Thoracic aorta (tissue), 2 donors: Measurements from ENCODE around the gene DCTPP1. TPM values are rescaled to one million over a fixed set of nuclear protein-coding genes. Genes with fewer than 3 reads are reported as not detected.

Source experiments
- ATAC-seq: fragments of 150-250 bp; one replicate; pipeline ENCODE4 v1.8.0; 2017; ENCODE audit warnings: low read depth; ENCODE audit not compliant: insufficient number of reproducible peaks, low FRiP score
- DNase-seq: peaks from one replicate; pipeline ENCODE4 v3.0.0-alpha.2; 2020; ENCODE audit warnings: low spot score
- H3K27ac ChIP-seq, 2 donors: fragments of 200-600 bp; sonication (generic); 1 replicate in 1 of 2; 2 replicates in 1 of 2; pipeline ENCODE4 v1.5.1; 2016; ENCODE audit warnings: mild to moderate bottlenecking in 2 of 2, moderate library complexity in 2 of 2
- H3K27me3 ChIP-seq: fragments of 200-600 bp; sonication (generic); replicated peaks from 2 replicates; pipeline ENCODE4 v1.6.0; 2016; ENCODE audit warnings: mild to moderate bottlenecking; ENCODE audit not compliant: insufficient read depth
- H3K36me3 ChIP-seq: fragments of 200-600 bp; sonication (generic); one replicate; pipeline ENCODE4 v1.5.1; 2016
- H3K4me1 ChIP-seq, 2 donors: fragments of 200-600 bp; sonication (generic); 1 replicate in 1 of 2; 2 replicates in 1 of 2; pipeline versions ENCODE4 v1.5.1 to v1.6.0; 2016; ENCODE audit warnings: low read depth in 2 of 2, mild to moderate bottlenecking in 1 of 2; ENCODE audit not compliant: control insufficient read depth in 1 of 2
- H3K4me3 ChIP-seq: fragments of 200-600 bp; sonication (generic); 2 replicates; pipeline ENCODE4 v1.5.1; 2016; ENCODE audit warnings: mild to moderate bottlenecking
- H3K9me3 ChIP-seq: fragments of 200-600 bp; sonication (generic); 2 replicates; pipeline ENCODE4 v1.5.1; 2016
- total RNA-seq, 2 donors: library from RNA; depleted of rRNA; stranded (reverse); fragments of >200 nt; gene quantifications; one replicate each; pipeline versions ENCODE4 v1.1.0 to v1.2.3, GENCODE V29; 2016
- TF ChIP-seq, protein P1 (sequence below): fragments of 200-600 bp; sonication (generic); IDR thresholded peaks from one replicate; pipeline ENCODE4 v1.5.1; 2019; ENCODE audit warnings: antibody characterized with exemption

DCTPP1 gene
- total RNA-seq, 2 donors from 2014 or later: 16.7 to 24.0 TPM

DNA sequence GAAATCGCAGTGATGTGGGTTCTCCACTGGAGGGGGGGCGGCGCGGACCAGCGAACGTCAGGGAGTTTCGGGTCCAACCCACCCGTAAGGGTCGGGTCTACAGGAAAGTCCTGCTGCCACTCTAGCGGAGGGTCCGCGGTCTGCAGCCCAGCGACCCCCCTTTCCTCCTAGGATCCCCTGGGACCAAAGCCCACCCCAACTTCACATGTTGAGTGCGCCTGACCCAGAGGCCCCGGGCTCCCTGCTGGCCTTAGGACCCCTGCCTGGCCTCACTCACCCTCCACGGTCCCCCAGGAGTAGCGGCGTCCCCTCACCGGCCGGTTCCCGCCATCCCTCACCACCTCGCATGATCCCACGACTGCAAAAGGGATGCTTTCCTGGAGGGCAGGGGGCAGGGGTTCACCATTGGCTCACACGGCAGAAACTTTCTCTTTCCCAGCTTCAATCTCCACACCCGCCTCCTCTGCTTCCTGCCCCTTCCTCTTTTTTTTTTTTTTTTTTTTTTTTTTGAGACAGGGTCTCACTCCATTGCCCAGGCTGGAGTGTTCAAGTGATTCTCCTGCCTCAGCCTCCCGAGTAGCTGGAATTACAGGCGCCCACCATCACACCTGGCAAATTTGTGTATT, 50.6 kb downstream of the DCTPP1 start:
- Histone ChIP-seq H3K27me3 (no peaks in the 10 kb centered on the region), H3K36me3 (no peaks in the 10 kb centered on the region), H3K4me1 (peaks cover 7 to 19% of the 10 kb centered on the region in 2 donors), H3K9me3 (no peaks in the 10 kb centered on the region), H3K4me3 (peak overlapping the region; percentile 96), H3K27ac (peak overlapping the region; percentile 55 to 100)
- no peak for DNase-seq
- TF ChIP-seq, protein P1, sequence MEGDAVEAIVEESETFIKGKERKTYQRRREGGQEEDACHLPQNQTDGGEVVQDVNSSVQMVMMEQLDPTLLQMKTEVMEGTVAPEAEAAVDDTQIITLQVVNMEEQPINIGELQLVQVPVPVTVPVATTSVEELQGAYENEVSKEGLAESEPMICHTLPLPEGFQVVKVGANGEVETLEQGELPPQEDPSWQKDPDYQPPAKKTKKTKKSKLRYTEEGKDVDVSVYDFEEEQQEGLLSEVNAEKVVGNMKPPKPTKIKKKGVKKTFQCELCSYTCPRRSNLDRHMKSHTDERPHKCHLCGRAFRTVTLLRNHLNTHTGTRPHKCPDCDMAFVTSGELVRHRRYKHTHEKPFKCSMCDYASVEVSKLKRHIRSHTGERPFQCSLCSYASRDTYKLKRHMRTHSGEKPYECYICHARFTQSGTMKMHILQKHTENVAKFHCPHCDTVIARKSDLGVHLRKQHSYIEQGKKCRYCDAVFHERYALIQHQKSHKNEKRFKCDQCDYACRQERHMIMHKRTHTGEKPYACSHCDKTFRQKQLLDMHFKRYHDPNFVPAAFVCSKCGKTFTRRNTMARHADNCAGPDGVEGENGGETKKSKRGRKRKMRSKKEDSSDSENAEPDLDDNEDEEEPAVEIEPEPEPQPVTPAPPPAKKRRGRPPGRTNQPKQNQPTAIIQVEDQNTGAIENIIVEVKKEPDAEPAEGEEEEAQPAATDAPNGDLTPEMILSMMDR: peak; percentile 12
- ATAC-seq: no peak

DNA sequence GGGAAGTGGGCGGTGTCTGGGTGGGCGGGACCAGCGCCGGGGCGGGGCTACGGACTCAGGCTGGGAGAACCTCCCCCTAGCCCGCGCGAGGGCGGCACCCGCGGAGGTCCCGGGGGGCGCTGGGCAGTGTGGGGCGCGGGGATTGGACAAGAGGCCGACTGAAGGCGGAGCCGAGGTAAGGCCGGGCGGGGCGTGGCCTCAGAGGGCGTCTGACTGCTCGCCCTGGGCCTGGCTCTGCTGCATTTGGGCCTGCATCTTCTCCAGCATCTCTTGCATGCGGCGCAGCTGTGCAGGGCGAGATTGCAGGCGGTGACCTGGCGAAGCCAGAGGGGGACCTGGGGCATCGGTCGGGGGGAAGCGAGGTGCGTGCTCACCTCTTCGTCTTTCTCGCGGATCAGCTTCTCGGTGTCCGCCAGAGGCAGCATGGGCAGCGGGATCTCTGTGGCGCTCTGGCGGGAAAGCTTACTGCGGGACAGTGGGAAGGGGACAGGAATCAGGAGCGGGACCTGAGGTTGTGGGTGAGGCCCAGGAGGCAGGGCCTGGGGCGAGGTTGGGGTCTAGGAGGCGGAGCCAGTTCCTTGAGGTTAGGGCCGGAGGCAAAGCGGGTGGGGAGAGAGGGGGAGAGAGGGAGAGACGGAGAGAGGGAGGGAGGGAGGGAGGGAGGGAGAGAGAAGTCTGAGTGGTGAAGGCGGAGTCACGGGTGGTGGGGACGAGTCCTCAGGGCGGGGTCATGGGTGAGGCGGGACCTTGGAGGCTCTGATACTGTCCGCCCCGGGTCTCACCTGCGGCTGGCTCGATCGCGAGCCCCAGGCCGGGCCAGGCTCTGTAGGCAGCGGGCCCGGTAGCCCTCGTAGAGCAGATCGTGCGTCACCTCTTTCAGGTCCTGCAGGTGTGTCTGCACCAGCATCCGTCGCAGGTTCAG, 51.3 kb downstream of the DCTPP1 start:
- TF ChIP-seq, protein P1: no peak
- ATAC-seq: peak; percentile 87
- H3K9me3 ChIP-seq: no peaks in the 10 kb centered on the region
- H3K4me1 ChIP-seq: peaks cover 7 to 19% of the 10 kb centered on the region in 2 donors
- H3K4me3 ChIP-seq: peak overlapping the region; percentile 96
- peak overlapping the region; percentile 100 for H3K27ac ChIP-seq
- H3K36me3 ChIP-seq: no peaks in the 10 kb centered on the region
- H3K27me3 ChIP-seq: no peaks in the 10 kb centered on the region
- peak; percentile 94 for DNase-seq

DNA sequence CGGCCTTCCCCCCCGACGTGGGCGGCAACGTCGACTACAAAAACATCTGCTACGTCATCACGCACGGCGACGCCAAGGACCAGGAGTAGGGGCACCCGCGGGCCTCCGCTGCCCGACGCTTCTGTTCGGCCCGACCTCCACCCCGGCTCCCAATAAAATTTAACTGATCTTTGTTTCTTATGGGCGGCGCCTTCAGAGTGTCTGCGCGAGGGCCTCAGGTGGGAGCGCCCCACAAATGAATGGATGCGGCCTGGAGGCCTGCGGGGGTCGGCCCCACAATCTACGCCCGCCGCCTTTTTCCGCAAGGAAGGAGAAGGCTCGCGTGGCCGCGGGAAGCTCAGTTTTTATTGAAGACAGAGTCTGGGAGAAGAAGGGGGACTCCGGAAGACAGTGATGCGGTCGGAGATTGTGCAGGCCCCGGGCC, 52.0 kb downstream of the DCTPP1 start:
- Histone ChIP-seq H3K27me3 (no peaks in the 10 kb centered on the region), H3K4me1 (peaks cover 7 to 19% of the 10 kb centered on the region in 2 donors), H3K36me3 (no peaks in the 10 kb centered on the region), H3K4me3 (peak overlapping the region; percentile 96), H3K27ac (peak overlapping the region; percentile 100), H3K9me3 (no peaks in the 10 kb centered on the region)
- peak; percentile 85 for DNase-seq
- peak; percentile 74 for ATAC-seq
- TF ChIP-seq, protein P1: no peak

DNA sequence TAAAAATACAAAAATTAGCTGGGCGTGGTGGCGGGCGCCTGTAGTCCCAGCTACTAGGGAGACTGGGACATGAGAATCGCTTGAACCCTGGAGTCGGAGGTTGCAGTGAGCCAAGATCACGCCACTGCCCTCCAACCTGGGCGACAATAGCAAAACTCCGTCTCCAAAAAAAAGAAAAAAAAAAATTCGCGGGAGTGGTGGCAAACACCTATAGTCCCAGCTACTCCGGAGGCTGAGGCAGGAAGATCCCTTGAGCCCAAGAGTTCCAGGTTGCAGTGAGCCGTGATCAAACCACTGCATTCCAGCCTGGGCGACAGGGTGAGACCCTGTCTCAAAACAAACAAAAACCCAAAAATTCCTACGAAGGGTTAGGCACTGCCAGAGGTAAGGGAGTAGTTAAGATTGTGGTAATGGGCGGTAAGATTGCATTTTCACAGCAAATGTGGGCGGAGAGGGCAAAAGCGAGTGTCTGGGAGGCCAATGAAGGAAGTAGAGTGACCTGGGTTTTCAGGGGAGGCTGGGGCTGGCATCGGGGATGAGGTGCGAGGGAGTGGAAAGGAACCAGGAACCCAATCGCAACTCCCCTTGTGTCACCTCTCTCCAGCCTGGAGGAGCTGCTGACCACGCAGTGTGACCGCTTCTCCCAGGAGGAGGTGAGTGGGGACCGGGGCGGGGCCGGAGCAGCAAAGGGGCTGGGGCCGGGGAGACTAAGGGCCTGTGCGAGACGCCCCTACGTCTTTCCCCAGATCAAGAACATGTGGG, 52.6 kb downstream of the DCTPP1 start:
- no peak for DNase-seq
- no peaks in the 10 kb centered on the region for H3K36me3 ChIP-seq
- ATAC-seq: no peak

More for the DNA sequence above, 52.6 kb downstream of the DCTPP1 start:
- Histone ChIP-seq H3K4me1 (peaks cover 7 to 19% of the 10 kb centered on the region in 2 donors), H3K27ac (peak overlapping the region; percentile 100), H3K27me3 (no peaks in the 10 kb centered on the region), H3K4me3 (peak overlapping the region; percentile 96), H3K9me3 (no peaks in the 10 kb centered on the region)
- TF ChIP-seq, protein P1: no peak
